IgD-negative memory B cell (primary cell): Measurements from ENCODE around the gene GOLT1A. TPM values are rescaled to one million over a fixed set of nuclear protein-coding genes. Genes with fewer than 3 reads are reported as not detected.
"Not testable (repeated sequence)": the region's sequence is repeated elsewhere in the genome, so short reads cannot be mapped to it uniquely, and the experiment has no call there.

Experiments used
- H3K27ac Mint-ChIP-seq, 3 donors: one replicate each; pipeline ENCODE4 v1.8.0; 2020 to 2022; ENCODE audit warnings: mild to moderate bottlenecking in 3 of 3, mixed read lengths in 3 of 3, moderate library complexity in 1 of 3
- H3K27me3 Mint-ChIP-seq: one replicate; pipeline ENCODE4 v1.8.0; 2021; ENCODE audit warnings: mixed read lengths
- H3K36me3 Mint-ChIP-seq: one replicate; pipeline ENCODE4 v1.8.0; 2020; ENCODE audit warnings: mild to moderate bottlenecking, mixed read lengths
- H3K4me1 Mint-ChIP-seq, 3 donors: one replicate each; pipeline ENCODE4 v1.8.0; 2020 to 2022; ENCODE audit warnings: mixed read lengths in 3 of 3, mild to moderate bottlenecking in 1 of 3
- H3K4me3 Mint-ChIP-seq, 4 donors: one replicate each; pipeline ENCODE4 v1.8.0; 2020 to 2022; ENCODE audit warnings: mild to moderate bottlenecking in 4 of 4, mixed read lengths in 4 of 4, moderate library complexity in 3 of 4
- H3K9me3 Mint-ChIP-seq, 3 donors: one replicate each; pipeline ENCODE4 v1.8.0; 2020 to 2021; ENCODE audit warnings: mixed read lengths in 3 of 3, mild to moderate bottlenecking in 1 of 3
- polyA plus RNA-seq: library from polyadenylated mRNA; unstranded; fragments of 300-500 nt; fragmentation: Illumina TruSeq; gene quantifications from one replicate; pipeline ENCODE4 v1.2.3, GENCODE V29; 2021

The GOLT1A gene
- polyA plus RNA-seq, 1 donor from 2014 or later = not detected

- H3K27ac Mint-ChIP-seq = no peak overlapping the region
- peaks cover 1% of the 10 kb centered on the region for H3K36me3 Mint-ChIP-seq
- H3K9me3 Mint-ChIP-seq = peaks cover 0 to 1% (median 0%) of the 10 kb centered on the region in 3 donors
- no peaks in the 10 kb centered on the region for H3K27me3 Mint-ChIP-seq
- no peaks in the 10 kb centered on the region for H3K4me1 Mint-ChIP-seq
- no peak overlapping the region for H3K4me3 Mint-ChIP-seq
These were observed 40.4 kb upstream of the GOLT1A start for GRCh38 chr1:204254031-204254661.

- Mint-ChIP-seq H3K4me1 (no peaks in the 10 kb centered on the region), H3K9me3 (peaks cover 0 to 1% (median 0%) of the 10 kb centered on the region in 3 donors), H3K27me3 (no peaks in the 10 kb centered on the region), H3K27ac (no peak overlapping the region), H3K36me3 (peaks cover 1% of the 10 kb centered on the region), H3K4me3 (no peak overlapping the region)
These were observed 38.3 kb upstream of the GOLT1A start for GRCh38 chr1:204251926-204252689.

- Mint-ChIP-seq H3K4me1 (no peaks in the 10 kb centered on the region), H3K9me3 (peaks cover 0 to 1% (median 0%) of the 10 kb centered on the region in 3 donors), H3K4me3 (no peak overlapping the region), H3K27ac (no peak overlapping the region), H3K27me3 (peaks cover 2% of the 10 kb centered on the region), H3K36me3 (no peaks in the 10 kb centered on the region)
These were observed 37.5 kb upstream of the GOLT1A start for GRCh38 chr1:204251286-204251685.

GRCh38 chr1:204250428-204251030 lies 36.7 kb upstream of the GOLT1A start:
- H3K4me1 Mint-ChIP-seq = no peaks in the 10 kb centered on the region
- H3K36me3 Mint-ChIP-seq = no peaks in the 10 kb centered on the region
- no peak overlapping the region for H3K4me3 Mint-ChIP-seq
- H3K27me3 Mint-ChIP-seq = peaks cover 2% of the 10 kb centered on the region
- H3K9me3 Mint-ChIP-seq = peaks cover 0 to 1% (median 0%) of the 10 kb centered on the region in 3 donors
- H3K27ac Mint-ChIP-seq = no peak overlapping the region

GRCh38 chr1:204249736-204250427 lies 36.1 kb upstream of the GOLT1A start:
- H3K9me3 Mint-ChIP-seq = peaks cover 0 to 1% (median 0%) of the 10 kb centered on the region in 3 donors
- H3K4me1 Mint-ChIP-seq = no peaks in the 10 kb centered on the region
- H3K36me3 Mint-ChIP-seq = no peaks in the 10 kb centered on the region
- peaks cover 2% of the 10 kb centered on the region for H3K27me3 Mint-ChIP-seq
- H3K27ac Mint-ChIP-seq = no peak overlapping the region
- no peak overlapping the region for H3K4me3 Mint-ChIP-seq

GRCh38 chr1:204248954-204249353 lies 35.2 kb upstream of the GOLT1A start:
- Mint-ChIP-seq H3K9me3 (peaks cover 0 to 1% (median 0%) of the 10 kb centered on the region in 3 donors), H3K27me3 (peaks cover 2% of the 10 kb centered on the region), H3K27ac (no peak overlapping the region), H3K4me3 (no peak overlapping the region), H3K36me3 (no peaks in the 10 kb centered on the region), H3K4me1 (no peaks in the 10 kb centered on the region)

- H3K27me3 Mint-ChIP-seq = peaks cover 2% of the 10 kb centered on the region
- H3K27ac Mint-ChIP-seq = no peak overlapping the region
- peaks cover 0 to 1% (median 0%) of the 10 kb centered on the region in 3 donors for H3K9me3 Mint-ChIP-seq
- H3K36me3 Mint-ChIP-seq = no peaks in the 10 kb centered on the region
- H3K4me1 Mint-ChIP-seq = no peaks in the 10 kb centered on the region
- H3K4me3 Mint-ChIP-seq = no peak overlapping the region
These were observed 33.1 kb upstream of the GOLT1A start for GRCh38 chr1:204246876-204247275.

- H3K27ac Mint-ChIP-seq = no peak overlapping the region
These were observed 29.1 kb upstream of the GOLT1A start for GRCh38 chr1:204242920-204243319.

GRCh38 chr1:204241914-204242313 lies 28.1 kb upstream of the GOLT1A start:
- no peak overlapping the region for H3K4me3 Mint-ChIP-seq
- H3K27me3 Mint-ChIP-seq = peaks cover 5% of the 10 kb centered on the region
- H3K4me1 Mint-ChIP-seq = no peaks in the 10 kb centered on the region
- no peaks in the 10 kb centered on the region for H3K9me3 Mint-ChIP-seq
- H3K36me3 Mint-ChIP-seq = no peaks in the 10 kb centered on the region
- H3K27ac Mint-ChIP-seq = no peak overlapping the region

More at GRCh38 chr1:204242920-204243319, 29.1 kb upstream of the GOLT1A start:
- no peak overlapping the region for H3K4me3 Mint-ChIP-seq
- no peaks in the 10 kb centered on the region for H3K9me3 Mint-ChIP-seq
- H3K27me3 Mint-ChIP-seq = peaks cover 2% of the 10 kb centered on the region
- H3K4me1 Mint-ChIP-seq = no peaks in the 10 kb centered on the region
- H3K36me3 Mint-ChIP-seq = no peaks in the 10 kb centered on the region

- Mint-ChIP-seq H3K27me3 (peaks cover 5% of the 10 kb centered on the region), H3K4me1 (no peaks in the 10 kb centered on the region), H3K36me3 (no peaks in the 10 kb centered on the region), H3K9me3 (no peaks in the 10 kb centered on the region), H3K27ac (no peak overlapping the region), H3K4me3 (no peak overlapping the region)
These were observed 27.3 kb upstream of the GOLT1A start for GRCh38 chr1:204241050-204241449.

GRCh38 chr1:204240233-204240632 lies 26.4 kb upstream of the GOLT1A start:
- H3K9me3 Mint-ChIP-seq = no peaks in the 10 kb centered on the region
- H3K27me3 Mint-ChIP-seq = peaks cover 9% of the 10 kb centered on the region
- H3K27ac Mint-ChIP-seq = no peak overlapping the region
- no peak overlapping the region for H3K4me3 Mint-ChIP-seq
- no peaks in the 10 kb centered on the region for H3K36me3 Mint-ChIP-seq
- H3K4me1 Mint-ChIP-seq = no peaks in the 10 kb centered on the region

GRCh38 chr1:204239401-204239800 lies 25.6 kb upstream of the GOLT1A start:
- not testable (repeated sequence) for H3K27me3 Mint-ChIP-seq

GRCh38 chr1:204238520-204238919 lies 24.7 kb upstream of the GOLT1A start:
- H3K27ac Mint-ChIP-seq, H3K36me3 Mint-ChIP-seq, H3K9me3 Mint-ChIP-seq, H3K27me3 Mint-ChIP-seq, H3K4me3 Mint-ChIP-seq, H3K4me1 Mint-ChIP-seq: not testable (repeated sequence)

More at GRCh38 chr1:204239401-204239800, 25.6 kb upstream of the GOLT1A start:
- not testable (repeated sequence) for H3K36me3 Mint-ChIP-seq, H3K4me1 Mint-ChIP-seq, H3K4me3 Mint-ChIP-seq, H3K9me3 Mint-ChIP-seq, H3K27ac Mint-ChIP-seq

- not testable (repeated sequence) for H3K27ac Mint-ChIP-seq, H3K27me3 Mint-ChIP-seq, H3K36me3 Mint-ChIP-seq, H3K4me3 Mint-ChIP-seq, H3K9me3 Mint-ChIP-seq, H3K4me1 Mint-ChIP-seq
These were observed 23.7 kb upstream of the GOLT1A start for GRCh38 chr1:204237515-204237914.

- no peaks in the 10 kb centered on the region for H3K4me1 Mint-ChIP-seq
- H3K27me3 Mint-ChIP-seq = peaks cover 10% of the 10 kb centered on the region
- no peak overlapping the region for H3K27ac Mint-ChIP-seq
- H3K9me3 Mint-ChIP-seq = no peaks in the 10 kb centered on the region
- no peak overlapping the region for H3K4me3 Mint-ChIP-seq
- no peaks in the 10 kb centered on the region for H3K36me3 Mint-ChIP-seq
These were observed 18.7 kb upstream of the GOLT1A start for GRCh38 chr1:204232526-204232925.
